Duodenal mucosa (tissue), 2 donors: ENCODE measurements around the gene BCO1.

ENCODE experiments used
- H3K27ac ChIP-seq: one replicate; pipeline ENCODE4 v1.7.0; 2013; ENCODE audit warnings: low read depth, low read length
- H3K27me3 ChIP-seq, 2 donors: one replicate each; pipeline ENCODE4 v1.7.0; 2013; ENCODE audit warnings: low read length in 2 of 2, control low read depth in 1 of 2; ENCODE audit not compliant: insufficient read depth in 2 of 2, control insufficient read depth in 1 of 2
- H3K36me3 ChIP-seq, 2 donors: one replicate each; pipeline ENCODE4 v1.7.0; 2013; ENCODE audit warnings: low read length in 2 of 2, control low read depth in 1 of 2; ENCODE audit not compliant: insufficient read depth in 2 of 2, control insufficient read depth in 1 of 2
- H3K4me1 ChIP-seq, 2 donors: one replicate each; pipeline ENCODE4 v1.7.0; 2013; ENCODE audit warnings: low read length in 2 of 2, control low read depth in 1 of 2; ENCODE audit not compliant: insufficient read depth in 2 of 2, control insufficient read depth in 1 of 2
- H3K4me3 ChIP-seq, 2 donors: one replicate each; pipeline ENCODE4 v1.7.0; 2013; ENCODE audit warnings: low read length in 2 of 2, low read depth in 1 of 2
- H3K9ac ChIP-seq, 2 donors: one replicate each; pipeline ENCODE4 v1.7.0; 2013; ENCODE audit warnings: low read length in 2 of 2, low read depth in 1 of 2
- H3K9me3 ChIP-seq, 2 donors: one replicate each; pipeline ENCODE4 v1.7.0; 2013; ENCODE audit warnings: low read length in 2 of 2, control low read depth in 1 of 2; ENCODE audit not compliant: control insufficient read depth in 1 of 2

The BCO1 gene

GRCh38 chr16:81268509-81268908 lies 30.0 kb downstream of the BCO1 start:
- H3K9ac ChIP-seq: no peak overlapping the region
- H3K4me3 ChIP-seq: no peak overlapping the region
- no peaks in the 10 kb centered on the region for H3K36me3 ChIP-seq
- H3K27ac ChIP-seq: no peak overlapping the region
- no peaks in the 10 kb centered on the region for H3K9me3 ChIP-seq
- no peaks in the 10 kb centered on the region for H3K27me3 ChIP-seq
- peaks cover 25 to 30% of the 10 kb centered on the region in 2 donors for H3K4me1 ChIP-seq

GRCh38 chr16:81273223-81273950 lies 34.9 kb downstream of the BCO1 start:
- Histone ChIP-seq H3K27me3 (no peaks in the 10 kb centered on the region), H3K4me3 (no peak overlapping the region), H3K36me3 (no peaks in the 10 kb centered on the region), H3K4me1 (peaks cover 26 to 34% of the 10 kb centered on the region in 2 donors), H3K27ac (peak overlapping the region; percentile 77), H3K9me3 (no peaks in the 10 kb centered on the region), H3K9ac (peak overlapping the region; percentile 51 to 69)

DNA sequence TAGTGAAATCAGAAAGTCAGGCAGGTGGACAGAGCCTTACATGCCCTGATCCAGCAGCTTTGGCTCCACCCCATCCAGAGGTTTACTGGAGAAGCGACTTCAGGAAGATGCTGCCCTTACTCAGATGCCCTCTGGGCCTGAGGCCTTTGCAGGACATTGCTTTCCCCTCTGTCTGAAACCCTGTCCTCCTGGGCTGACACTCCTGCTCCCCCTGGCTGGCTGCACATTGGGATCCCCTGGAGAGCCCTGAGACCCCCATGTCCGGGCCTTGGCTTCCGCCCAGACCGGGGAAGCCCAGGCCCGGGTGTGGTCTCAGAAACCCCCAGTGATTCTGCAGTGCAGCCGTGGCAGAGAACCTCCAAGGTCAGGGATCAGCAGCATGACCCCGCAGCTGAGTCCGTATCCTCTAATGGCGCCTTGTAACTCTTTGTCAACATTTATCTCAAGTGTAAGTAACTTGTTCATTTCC lies 36.6 kb downstream of the BCO1 start:
- H3K36me3 ChIP-seq: no peaks in the 10 kb centered on the region
- H3K27ac ChIP-seq: peak overlapping the region; percentile 71
- peak overlapping the region in 1 of 2 donors; percentile 10 for H3K4me3 ChIP-seq
- H3K9me3 ChIP-seq: no peaks in the 10 kb centered on the region
- H3K27me3 ChIP-seq: no peaks in the 10 kb centered on the region
- peak overlapping the region; percentile 6 to 53 for H3K9ac ChIP-seq
- H3K4me1 ChIP-seq: peaks cover 26 to 34% of the 10 kb centered on the region in 2 donors

- H3K9me3 ChIP-seq: no peaks in the 10 kb centered on the region
- H3K27me3 ChIP-seq: no peaks in the 10 kb centered on the region
- H3K4me3 ChIP-seq: no peak overlapping the region
- H3K9ac ChIP-seq: peak overlapping the region; percentile 25 to 53
- no peaks in the 10 kb centered on the region for H3K36me3 ChIP-seq
- H3K4me1 ChIP-seq: peaks cover 26 to 34% of the 10 kb centered on the region in 2 donors
- H3K27ac ChIP-seq: peak overlapping the region; percentile 71
Measured at GRCh38 chr16:81275795-81276194, 37.3 kb downstream of the BCO1 start.

- Histone ChIP-seq H3K27me3 (no peaks in the 10 kb centered on the region), H3K9ac (peak overlapping the region in 1 of 2 donors; percentile 25), H3K4me1 (peaks cover 26 to 34% of the 10 kb centered on the region in 2 donors), H3K9me3 (no peaks in the 10 kb centered on the region), H3K36me3 (peaks cover 0 to under 1% of the 10 kb centered on the region in 2 donors), H3K27ac (peak overlapping the region; percentile 13), H3K4me3 (no peak overlapping the region)
Measured at GRCh38 chr16:81276323-81276722, 37.8 kb downstream of the BCO1 start.

DNA sequence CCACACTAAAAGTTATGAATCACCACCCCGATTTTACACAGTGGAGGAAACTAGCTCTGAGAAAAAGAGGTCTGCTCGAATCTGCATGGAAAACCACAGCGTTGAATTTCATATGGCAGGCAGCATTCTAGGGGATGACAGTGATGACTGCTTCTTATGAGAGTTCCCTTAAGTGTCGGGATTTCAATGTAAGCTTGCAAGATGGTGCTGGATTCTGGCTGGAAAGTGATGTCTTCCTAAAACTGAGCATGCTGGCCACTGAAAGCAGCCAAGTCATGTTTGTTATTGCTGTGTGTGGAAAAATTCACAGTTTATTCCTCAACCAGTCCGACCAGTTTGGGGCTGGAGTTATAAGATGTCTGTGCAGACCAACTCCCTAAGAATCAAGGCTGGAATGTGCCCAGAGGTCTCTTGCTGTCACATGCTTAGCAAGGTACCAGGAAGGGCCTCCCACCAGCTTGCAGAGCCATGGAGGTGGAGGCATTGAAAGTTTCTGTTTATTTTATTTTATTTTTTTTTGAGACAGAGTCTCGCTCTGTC lies 39.1 kb downstream of the BCO1 start:
- Histone ChIP-seq H3K4me3 (no peak overlapping the region), H3K9ac (no peak overlapping the region), H3K27ac (no peak overlapping the region), H3K4me1 (peaks cover 26 to 34% of the 10 kb centered on the region in 2 donors), H3K27me3 (no peaks in the 10 kb centered on the region), H3K36me3 (peaks cover 0 to 5% of the 10 kb centered on the region in 2 donors), H3K9me3 (no peaks in the 10 kb centered on the region)

GRCh38 chr16:81278526-81278925 lies 40.0 kb downstream of the BCO1 start:
- Histone ChIP-seq H3K27ac (no peak overlapping the region), H3K27me3 (no peaks in the 10 kb centered on the region)

DNA sequence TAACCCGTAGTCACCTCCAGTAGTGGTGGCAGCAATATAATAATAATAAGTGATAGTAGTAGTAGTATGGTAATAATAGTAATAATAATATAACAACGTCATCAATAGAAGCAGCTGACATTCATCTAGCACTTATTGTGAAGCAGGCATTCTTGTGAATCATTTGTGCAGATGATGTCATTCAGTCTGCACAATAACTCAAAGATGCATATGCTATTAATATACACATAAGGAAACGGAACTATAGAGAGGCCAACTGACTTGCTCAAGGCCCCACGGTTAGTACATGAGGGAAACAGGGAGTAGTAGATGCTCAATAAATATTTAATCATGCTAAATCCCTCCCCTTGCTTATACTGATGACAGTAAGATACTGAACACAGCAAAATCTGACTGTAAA lies 40.9 kb downstream of the BCO1 start:
- peaks cover 0 to 5% of the 10 kb centered on the region in 2 donors for H3K36me3 ChIP-seq
- peaks cover 16 to 26% of the 10 kb centered on the region in 2 donors for H3K4me1 ChIP-seq
- no peak overlapping the region for H3K27ac ChIP-seq
- H3K9me3 ChIP-seq: no peaks in the 10 kb centered on the region
- no peaks in the 10 kb centered on the region for H3K27me3 ChIP-seq
- no peak overlapping the region for H3K4me3 ChIP-seq
- no peak overlapping the region for H3K9ac ChIP-seq

More at GRCh38 chr16:81278526-81278925, 40.0 kb downstream of the BCO1 start:
- Histone ChIP-seq H3K4me3 (no peak overlapping the region), H3K9me3 (no peaks in the 10 kb centered on the region), H3K9ac (no peak overlapping the region), H3K36me3 (peaks cover 0 to 5% of the 10 kb centered on the region in 2 donors), H3K4me1 (peaks cover 20 to 30% of the 10 kb centered on the region in 2 donors)

DNA sequence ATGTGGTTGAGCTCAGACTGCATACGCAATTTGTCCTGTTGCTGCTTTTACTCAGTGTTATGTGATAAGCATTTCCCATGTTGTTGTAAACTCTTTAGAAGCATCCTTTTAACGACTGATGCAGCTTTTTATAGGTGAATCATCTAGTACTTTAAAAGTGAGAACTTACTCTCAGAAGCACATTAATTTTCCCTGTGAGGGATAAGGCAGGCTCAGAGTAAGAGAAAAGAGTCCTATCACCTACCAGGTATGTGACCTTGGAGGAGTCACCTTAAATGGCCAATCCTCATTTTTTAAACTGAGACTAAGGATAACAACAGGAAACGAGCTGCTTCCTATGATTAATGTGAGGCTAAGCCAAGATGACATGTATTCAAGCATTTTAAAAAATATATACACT lies 41.9 kb downstream of the BCO1 start:
- no peak overlapping the region for H3K4me3 ChIP-seq
- no peaks in the 10 kb centered on the region for H3K9me3 ChIP-seq
- no peak overlapping the region for H3K27ac ChIP-seq
- H3K36me3 ChIP-seq: peaks cover 0 to 5% of the 10 kb centered on the region in 2 donors
- H3K27me3 ChIP-seq: no peaks in the 10 kb centered on the region
- peaks cover 7 to 16% of the 10 kb centered on the region in 2 donors for H3K4me1 ChIP-seq
- no peak overlapping the region for H3K9ac ChIP-seq

DNA sequence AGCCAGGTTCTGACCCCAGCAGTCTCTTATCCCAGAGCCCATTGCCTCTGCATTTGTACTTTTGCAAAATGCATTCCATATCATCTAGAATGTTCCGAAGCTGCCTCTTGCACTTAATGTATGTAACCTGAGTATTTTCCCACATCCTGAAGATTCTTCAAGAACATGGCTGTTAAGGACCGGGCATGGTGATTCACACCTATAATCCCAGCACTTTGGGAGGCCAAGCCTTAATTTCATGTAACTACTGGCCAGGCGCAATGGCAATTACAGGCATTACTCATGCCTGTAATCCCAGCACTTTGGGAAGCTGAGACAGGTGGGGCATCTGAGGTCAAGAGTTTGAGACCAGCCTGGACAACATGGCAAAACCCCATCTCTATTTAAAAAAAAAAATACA lies 44.6 kb downstream of the BCO1 start:
- Histone ChIP-seq H3K9ac (no peak overlapping the region), H3K4me3 (no peak overlapping the region), H3K36me3 (peaks cover 0 to 5% of the 10 kb centered on the region in 2 donors), H3K9me3 (no peaks in the 10 kb centered on the region), H3K27ac (no peak overlapping the region), H3K27me3 (no peaks in the 10 kb centered on the region), H3K4me1 (no peaks in the 10 kb centered on the region)
